ENCODE data around the gene CDCA4. TPM values are rescaled to one million over a fixed set of nuclear protein-coding genes. Genes with fewer than 3 reads are reported as not detected.

The CDCA4 gene
- total RNA-seq, 1 donor from 2014 or later, result 21.5 TPM

- H3K4me3 Mint-ChIP-seq (ENCODE audit: low read depth), result no peak overlapping the region
- DNase-seq (ENCODE audit: low spot score, unreplicated experiment), result no peak
- TF ChIP-seq CTCF (IDR thresholded peaks at IDR 0.05; ENCODE audit: unreplicated experiment), result no peak
- peaks cover 2% of the 10 kb centered on the region for H3K36me3 Mint-ChIP-seq (ENCODE audit: insufficient read depth)
- H3K4me1 Mint-ChIP-seq (ENCODE audit: low read depth), result peaks cover 14% of the 10 kb centered on the region
- H3K27me3 Mint-ChIP-seq, result no peaks in the 10 kb centered on the region
- no peaks in the 10 kb centered on the region for H3K9me3 Mint-ChIP-seq (ENCODE audit: low read depth)
- H3K27ac Mint-ChIP-seq, result peak overlapping the region; percentile 22
These were observed 7.6 kb downstream of the CDCA4 start for GRCh38 chr14:105013150-105013785.

- peaks cover 2% of the 10 kb centered on the region for H3K36me3 Mint-ChIP-seq (ENCODE audit: insufficient read depth)
- H3K4me3 Mint-ChIP-seq (ENCODE audit: low read depth), result no peak overlapping the region
- peaks cover 9% of the 10 kb centered on the region for H3K4me1 Mint-ChIP-seq (ENCODE audit: low read depth)
- no peak for TF ChIP-seq CTCF (IDR thresholded peaks at IDR 0.05; ENCODE audit: unreplicated experiment)
- H3K27me3 Mint-ChIP-seq, result no peaks in the 10 kb centered on the region
- no peak for DNase-seq (ENCODE audit: low spot score, unreplicated experiment)
- no peaks in the 10 kb centered on the region for H3K9me3 Mint-ChIP-seq (ENCODE audit: low read depth)
- peak overlapping the region; percentile 82 for H3K27ac Mint-ChIP-seq
These were observed 8.5 kb downstream of the CDCA4 start for GRCh38 chr14:105012171-105012985.

- Mint-ChIP-seq H3K4me3 (ENCODE audit: low read depth) (no peak overlapping the region), H3K27me3 (no peaks in the 10 kb centered on the region), H3K27ac (peak overlapping the region; percentile 82), H3K36me3 (ENCODE audit: insufficient read depth) (peaks cover 2% of the 10 kb centered on the region), H3K4me1 (ENCODE audit: low read depth) (peaks cover 6% of the 10 kb centered on the region), H3K9me3 (ENCODE audit: low read depth) (no peaks in the 10 kb centered on the region)
- TF ChIP-seq CTCF (IDR thresholded peaks at IDR 0.05; ENCODE audit: unreplicated experiment), result no peak
- DNase-seq (ENCODE audit: low spot score, unreplicated experiment), result no peak
These were observed 9.4 kb downstream of the CDCA4 start for GRCh38 chr14:105011312-105011990.

GRCh38 chr14:105010891-105011291 is 10.0 kb downstream of the CDCA4 start:
- Mint-ChIP-seq H3K4me3 (ENCODE audit: low read depth) (no peak overlapping the region), H3K4me1 (ENCODE audit: low read depth) (peaks cover 4% of the 10 kb centered on the region), H3K9me3 (ENCODE audit: low read depth) (no peaks in the 10 kb centered on the region), H3K27ac (no peak overlapping the region), H3K27me3 (no peaks in the 10 kb centered on the region), H3K36me3 (ENCODE audit: insufficient read depth) (peaks cover 2% of the 10 kb centered on the region)
- DNase-seq (ENCODE audit: low spot score, unreplicated experiment), result no peak
- TF ChIP-seq CTCF (IDR thresholded peaks at IDR 0.05; ENCODE audit: unreplicated experiment), result no peak

- H3K36me3 Mint-ChIP-seq (ENCODE audit: insufficient read depth), result peaks cover 2% of the 10 kb centered on the region
- TF ChIP-seq CTCF (IDR thresholded peaks at IDR 0.05; ENCODE audit: unreplicated experiment), result no peak
- peaks cover 2% of the 10 kb centered on the region for H3K4me1 Mint-ChIP-seq (ENCODE audit: low read depth)
- H3K9me3 Mint-ChIP-seq (ENCODE audit: low read depth), result no peaks in the 10 kb centered on the region
- no peak for DNase-seq (ENCODE audit: low spot score, unreplicated experiment)
- H3K27me3 Mint-ChIP-seq, result no peaks in the 10 kb centered on the region
- H3K4me3 Mint-ChIP-seq (ENCODE audit: low read depth), result no peak overlapping the region
- no peak overlapping the region for H3K27ac Mint-ChIP-seq
These were observed 10.8 kb downstream of the CDCA4 start for GRCh38 chr14:105010106-105010505.

Measured in progenitor cell of endocrine pancreas (in vitro differentiated cells).